Subcutaneous abdominal adipose tissue (tissue), 5 donors: ENCODE results near the gene LDB2.
"Not testable (repeated sequence)": the region's sequence is repeated elsewhere in the genome, so short reads cannot be mapped to it uniquely, and the experiment has no call there.

Source experiments
- H3K27ac ChIP-seq: one replicate; pipeline ENCODE4 v1.7.0; 2013; ENCODE audit warnings: low read depth, mild to moderate bottlenecking, inconsistent platforms, low read length, moderate library complexity
- H3K27me3 ChIP-seq, 5 donors: one replicate each; pipeline ENCODE4 v1.7.0; 2013; ENCODE audit warnings: low read length in 5 of 5, inconsistent platforms in 1 of 5; ENCODE audit not compliant: control insufficient read depth in 5 of 5, insufficient read depth in 4 of 5
- H3K36me3 ChIP-seq, 5 donors: one replicate each; pipeline ENCODE4 v1.7.0; 2013; ENCODE audit warnings: low read length in 5 of 5; ENCODE audit not compliant: control insufficient read depth in 5 of 5, insufficient read depth in 5 of 5
- H3K4me1 ChIP-seq, 5 donors: one replicate each; pipeline ENCODE4 v1.7.0; 2013; ENCODE audit warnings: low read length in 5 of 5, mild to moderate bottlenecking in 3 of 5, moderate library complexity in 1 of 5; ENCODE audit not compliant: control insufficient read depth in 5 of 5, insufficient read depth in 5 of 5
- H3K4me3 ChIP-seq, 5 donors: one replicate each; pipeline ENCODE4 v1.7.0; 2013; ENCODE audit warnings: low read length in 5 of 5, low read depth in 1 of 5
- H3K9ac ChIP-seq, 5 donors: one replicate each; pipeline ENCODE4 v1.7.0; 2013; ENCODE audit warnings: low read length in 5 of 5, mild to moderate bottlenecking in 4 of 5, moderate library complexity in 3 of 5
- H3K9me3 ChIP-seq, 5 donors: one replicate each; pipeline ENCODE4 v1.7.0; 2013; ENCODE audit warnings: low read length in 5 of 5; ENCODE audit not compliant: control insufficient read depth in 5 of 5
- donor health status: healthy.
- donor health status: healthy.
- donor health status: healthy.
- donor health status: healthy.
- donor health status: healthy.

Gene LDB2

DNA sequence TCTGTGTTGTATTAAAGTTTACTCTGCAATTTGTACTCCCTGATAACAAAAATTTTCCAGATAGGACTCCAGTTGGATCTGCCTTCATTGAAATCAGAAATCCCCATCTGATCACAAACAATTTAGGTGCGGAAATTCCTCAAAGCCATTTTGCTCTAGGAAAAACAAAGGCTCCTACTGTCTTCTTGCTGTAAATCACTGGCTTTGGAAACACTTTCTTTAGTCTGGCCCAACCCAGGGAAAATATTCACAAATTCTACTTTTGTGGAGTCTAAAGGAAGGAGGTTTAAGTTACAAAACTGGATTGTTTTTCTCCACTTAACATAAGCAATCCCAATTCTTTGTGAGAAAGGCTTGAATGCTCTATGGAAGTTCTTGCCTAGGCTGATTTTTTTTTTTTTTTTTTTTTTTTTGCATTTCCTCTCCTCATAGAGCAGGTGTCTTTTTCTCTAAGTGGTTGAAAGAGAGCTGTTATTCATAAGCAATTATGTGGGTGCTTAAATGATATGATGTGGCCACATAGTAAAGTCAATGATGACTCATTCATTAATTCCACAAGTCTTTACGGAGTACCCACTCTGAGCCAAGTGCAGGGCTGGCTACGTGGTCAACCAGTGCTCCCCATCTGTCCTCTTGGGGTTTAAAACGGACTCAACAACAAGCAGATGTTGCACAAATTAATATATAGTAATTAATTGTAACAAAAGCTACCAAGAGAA lies 261.4 kb downstream of the LDB2 start:
- H3K27me3 ChIP-seq = no peaks in the 10 kb centered on the region
- no peak overlapping the region for H3K27ac ChIP-seq
- H3K36me3 ChIP-seq = no peaks in the 10 kb centered on the region
- no peak overlapping the region for H3K9ac ChIP-seq
- H3K9me3 ChIP-seq = no peaks in the 10 kb centered on the region
- H3K4me3 ChIP-seq = no peak overlapping the region
- H3K4me1 ChIP-seq = peaks cover 0 to 3% (median 0%) of the 10 kb centered on the region in 5 donors

DNA sequence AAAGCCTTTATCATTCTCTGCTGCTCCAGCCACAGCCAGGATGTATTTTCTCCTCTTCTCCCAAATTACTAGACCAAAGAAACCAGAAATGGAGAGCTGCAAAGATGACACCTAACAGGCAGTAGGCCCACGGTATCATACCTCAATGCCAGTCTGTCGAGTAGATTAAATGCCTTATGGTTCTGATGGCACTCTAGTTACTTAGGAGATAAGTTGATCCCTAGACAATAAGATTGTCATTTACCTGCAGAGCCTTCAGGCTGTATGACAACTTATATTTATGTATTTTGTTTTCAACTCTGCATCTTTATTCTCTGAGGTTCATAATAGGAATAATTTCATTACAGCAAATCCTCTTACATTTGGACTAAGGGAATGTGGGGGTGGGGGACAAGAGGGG lies 262.1 kb downstream of the LDB2 start:
- H3K27me3 ChIP-seq = no peaks in the 10 kb centered on the region
- no peaks in the 10 kb centered on the region for H3K36me3 ChIP-seq
- no peak overlapping the region for H3K9ac ChIP-seq
- no peaks in the 10 kb centered on the region for H3K9me3 ChIP-seq
- H3K4me3 ChIP-seq = no peak overlapping the region
- H3K27ac ChIP-seq = no peak overlapping the region
- H3K4me1 ChIP-seq = no peaks in the 10 kb centered on the region

DNA sequence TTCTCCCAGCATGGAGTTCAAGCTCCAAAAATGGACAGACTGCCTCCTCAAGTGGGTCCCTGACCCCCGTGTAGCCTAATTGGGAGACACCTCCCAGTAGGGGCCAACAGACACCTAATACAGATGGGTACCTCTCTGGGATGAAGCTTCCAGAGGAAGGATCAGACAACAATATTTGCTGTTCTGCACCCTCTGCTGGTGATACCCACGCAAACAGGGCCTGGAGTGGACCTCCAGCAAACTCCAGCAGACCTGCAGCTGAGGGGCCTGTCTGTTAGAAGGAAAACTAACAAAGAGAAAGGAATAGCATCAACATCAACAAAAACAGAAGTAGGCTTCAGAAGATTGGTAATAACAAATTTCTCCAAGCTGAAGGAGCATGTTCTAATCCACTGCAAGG lies 269.2 kb downstream of the LDB2 start:
- not testable (repeated sequence) for H3K36me3 ChIP-seq, H3K27me3 ChIP-seq, H3K27ac ChIP-seq, H3K4me3 ChIP-seq, H3K9me3 ChIP-seq, H3K9ac ChIP-seq
- peaks cover 0 to 16% (median 11%) of the 10 kb centered on the region in 5 donors for H3K4me1 ChIP-seq

DNA sequence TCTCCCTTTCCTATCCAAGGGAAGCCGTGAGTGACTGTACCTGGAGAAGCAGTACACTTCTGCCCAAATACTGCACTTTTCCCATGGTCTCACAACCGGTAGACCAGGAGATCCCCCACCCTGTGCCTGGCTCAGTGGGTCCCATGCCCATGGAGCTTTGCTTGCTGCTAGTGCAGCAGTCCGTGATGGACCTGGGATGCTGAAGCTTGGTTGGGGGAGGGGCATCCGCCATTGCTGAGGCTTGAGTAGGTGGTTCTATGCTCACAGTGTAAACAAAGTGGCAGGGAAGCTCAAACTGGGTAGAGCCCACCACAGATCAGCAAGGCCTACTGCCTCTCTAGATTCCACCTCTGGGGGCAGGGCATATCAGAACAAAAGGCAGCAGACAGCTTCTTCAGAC lies 269.6 kb downstream of the LDB2 start:
- not testable (repeated sequence) for H3K9ac ChIP-seq, H3K27me3 ChIP-seq, H3K4me3 ChIP-seq, H3K9me3 ChIP-seq, H3K36me3 ChIP-seq, H3K27ac ChIP-seq
- peaks cover 0 to 16% (median 11%) of the 10 kb centered on the region in 5 donors for H3K4me1 ChIP-seq

DNA sequence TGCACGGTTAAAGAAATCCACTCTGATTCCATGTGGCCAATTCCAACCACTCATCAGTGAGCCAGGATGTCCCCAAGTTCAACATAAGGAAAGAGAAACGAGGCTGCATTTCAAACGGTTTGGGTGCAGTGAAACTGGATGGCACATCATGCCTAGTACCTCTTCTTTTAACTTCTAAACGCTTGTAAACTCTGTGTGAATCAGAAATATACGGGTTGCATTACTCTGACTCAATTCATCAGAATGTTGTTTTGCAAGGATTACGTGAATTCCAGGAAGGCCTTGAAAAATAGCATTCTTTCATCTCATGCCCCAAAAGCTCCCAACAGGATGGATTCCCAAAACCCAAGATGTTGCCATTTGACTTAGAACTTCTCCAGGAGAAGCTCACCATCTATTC lies 270.4 kb downstream of the LDB2 start:
- no peak overlapping the region for H3K9ac ChIP-seq
- H3K27me3 ChIP-seq = no peaks in the 10 kb centered on the region
- no peak overlapping the region for H3K27ac ChIP-seq
- peaks cover 0 to 16% (median 11%) of the 10 kb centered on the region in 5 donors for H3K4me1 ChIP-seq
- no peaks in the 10 kb centered on the region for H3K9me3 ChIP-seq
- H3K4me3 ChIP-seq = no peak overlapping the region
- no peaks in the 10 kb centered on the region for H3K36me3 ChIP-seq

DNA sequence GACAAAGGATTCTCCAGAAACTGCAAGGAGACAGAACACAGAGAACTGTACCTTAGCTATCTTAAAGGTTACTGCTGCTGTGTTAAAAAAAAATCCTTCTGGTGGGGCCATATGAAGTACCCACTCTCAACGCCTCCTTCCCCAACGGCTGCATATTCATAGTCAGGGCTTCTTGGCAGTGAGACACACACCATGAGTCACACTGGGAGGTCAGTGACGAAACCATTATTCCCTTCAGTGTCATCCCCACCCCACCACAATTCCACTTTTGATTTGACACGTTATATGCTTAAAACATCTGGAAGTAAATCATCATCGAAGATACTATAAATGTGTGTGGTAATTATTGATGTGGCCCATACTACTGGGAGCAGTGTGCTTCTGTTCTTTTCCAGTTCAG lies 271.5 kb downstream of the LDB2 start:
- H3K9me3 ChIP-seq = no peaks in the 10 kb centered on the region
- no peak overlapping the region for H3K4me3 ChIP-seq
- no peak overlapping the region for H3K27ac ChIP-seq
- H3K4me1 ChIP-seq = peaks cover 0 to 16% (median 11%) of the 10 kb centered on the region in 5 donors
- no peaks in the 10 kb centered on the region for H3K27me3 ChIP-seq
- no peak overlapping the region for H3K9ac ChIP-seq
- H3K36me3 ChIP-seq = no peaks in the 10 kb centered on the region

DNA sequence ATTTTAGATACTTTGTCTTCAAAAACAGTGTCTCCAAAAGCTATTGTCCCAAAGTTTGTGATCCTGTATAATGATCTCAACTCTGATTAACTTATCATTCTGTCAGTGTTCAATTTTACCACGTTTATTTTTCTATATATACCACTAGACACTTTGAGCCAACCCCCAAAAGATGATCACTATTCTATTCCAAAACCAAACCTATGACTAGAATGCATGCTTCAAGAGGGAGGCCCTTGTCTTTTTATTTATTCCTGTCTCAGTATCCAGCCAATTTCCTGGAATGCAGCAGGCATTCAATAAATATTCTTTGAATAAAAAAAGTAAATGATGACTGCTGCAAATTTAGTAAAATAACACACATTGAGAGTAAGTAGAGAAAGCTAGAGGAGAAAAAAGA lies 275.6 kb downstream of the LDB2 start:
- Histone ChIP-seq H3K9ac (no peak overlapping the region), H3K36me3 (peaks cover 0 to 3% (median 0%) of the 10 kb centered on the region in 5 donors), H3K4me1 (peaks cover 0 to 15% (median 9%) of the 10 kb centered on the region in 5 donors), H3K27me3 (no peaks in the 10 kb centered on the region), H3K9me3 (no peaks in the 10 kb centered on the region), H3K4me3 (no peak overlapping the region), H3K27ac (no peak overlapping the region)

DNA sequence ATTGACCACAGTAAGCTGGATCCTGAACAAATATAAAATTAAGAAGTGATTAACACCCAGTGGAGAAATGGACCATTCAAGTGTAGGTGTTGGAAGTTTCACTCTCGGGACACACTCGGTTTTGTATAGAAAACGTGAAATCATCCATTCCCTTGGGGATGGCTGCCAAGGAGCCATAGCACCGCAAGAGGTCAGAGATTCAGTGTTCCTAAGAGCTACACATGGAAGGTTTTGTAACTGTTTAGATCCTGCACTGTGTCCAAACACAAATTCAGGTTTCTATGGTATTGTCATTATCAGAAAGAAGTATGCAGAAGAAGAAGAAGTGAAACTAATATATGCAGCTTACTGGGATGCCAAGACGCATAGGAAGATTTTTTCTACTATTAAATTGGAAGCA lies 281.0 kb downstream of the LDB2 start:
- Histone ChIP-seq H3K27me3 (no peaks in the 10 kb centered on the region), H3K9ac (no peak overlapping the region), H3K36me3 (peaks cover 0 to 3% (median 0%) of the 10 kb centered on the region in 5 donors), H3K4me3 (no peak overlapping the region), H3K9me3 (peaks cover 0 to 4% (median 0%) of the 10 kb centered on the region in 5 donors), H3K4me1 (peaks cover 0 to 9% (median 0%) of the 10 kb centered on the region in 5 donors), H3K27ac (no peak overlapping the region)

DNA sequence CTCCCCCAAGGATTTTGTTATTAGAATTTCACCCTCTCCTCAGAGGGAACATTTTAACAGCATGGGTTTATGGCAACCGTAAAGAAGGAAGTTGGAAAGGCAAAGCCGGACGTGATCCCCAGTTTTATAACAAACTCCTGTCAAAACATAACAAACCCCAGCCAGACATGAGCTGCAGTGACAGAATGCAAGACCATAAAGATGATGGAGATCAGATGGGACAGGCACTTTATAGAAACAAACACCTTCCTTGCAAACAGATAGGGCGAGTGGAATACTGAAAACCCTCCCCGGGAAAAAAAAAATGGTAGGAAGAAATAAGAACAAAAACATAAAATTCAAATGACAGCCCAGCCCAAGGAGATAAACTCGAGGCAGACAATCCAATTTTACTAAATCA lies 281.4 kb downstream of the LDB2 start:
- Histone ChIP-seq H3K9ac (no peak overlapping the region), H3K36me3 (peaks cover 0 to 3% (median 0%) of the 10 kb centered on the region in 5 donors), H3K27ac (no peak overlapping the region), H3K9me3 (peaks cover 0 to 4% (median 0%) of the 10 kb centered on the region in 5 donors), H3K27me3 (no peaks in the 10 kb centered on the region), H3K4me3 (no peak overlapping the region), H3K4me1 (peaks cover 0 to 9% (median 0%) of the 10 kb centered on the region in 5 donors)

DNA sequence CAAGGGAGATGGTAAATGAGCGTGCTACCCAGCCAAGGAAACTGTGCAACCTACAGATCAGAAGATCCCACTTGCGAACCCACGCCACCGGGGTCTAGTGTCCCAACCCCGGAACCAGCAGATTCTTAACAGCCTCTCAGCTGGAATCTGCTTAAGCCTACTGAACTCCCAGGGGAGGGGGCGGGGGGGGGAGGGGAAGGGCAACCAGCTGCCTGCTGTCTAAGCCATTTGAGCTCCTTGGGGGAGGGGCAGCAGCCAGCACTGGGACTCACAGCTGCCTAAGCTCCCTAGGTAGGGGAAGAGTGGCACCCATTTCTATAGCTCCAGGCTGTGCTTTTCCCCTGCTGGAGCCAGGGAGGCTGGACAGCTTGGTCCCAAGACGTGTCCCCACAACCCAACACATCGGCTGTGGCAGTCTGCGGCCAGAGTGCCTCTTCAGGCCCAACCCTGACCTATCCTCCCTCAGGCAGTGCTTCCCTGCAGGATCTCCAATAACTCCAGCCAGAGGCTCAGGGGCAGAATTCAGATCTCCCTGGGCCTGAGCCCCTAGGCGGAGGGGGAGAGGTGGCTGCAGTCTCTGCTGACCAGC lies 289.2 kb downstream of the LDB2 start:
- Histone ChIP-seq H3K4me1 (peaks cover 0 to 13% (median 4%) of the 10 kb centered on the region in 5 donors), H3K36me3 (no peaks in the 10 kb centered on the region), H3K4me3 (no peak overlapping the region), H3K9ac (no peak overlapping the region), H3K27ac (no peak overlapping the region), H3K27me3 (no peaks in the 10 kb centered on the region), H3K9me3 (peaks cover 0 to 10% (median 0%) of the 10 kb centered on the region in 5 donors)
